Stomach (tissue), 4 donors: ENCODE results near the gene COQ3.

ENCODE experiments used
- POLR2A ChIP-seq, 4 donors: fragments of 450-650 bp; IDR thresholded peaks; one replicate each; pipeline ENCODE4 v1.6.1; 2016; ENCODE audit warnings: antibody characterized with exemption in 4 of 4, control low read depth in 2 of 4, mild to moderate bottlenecking in 1 of 4, moderate library complexity in 1 of 4
- TF ChIP-seq, protein P1 (sequence below), 7 experiments: fragments of 450-650 bp in 4 of 7; fragments of 200-600 bp in 3 of 7; sonication (generic) in 3 of 7; IDR thresholded peaks; one replicate each; pipeline ENCODE4 v1.5.1; 2016 to 2019; ENCODE audit warnings: antibody characterized with exemption in 7 of 7, control low read depth in 2 of 7, mild to moderate bottlenecking in 1 of 7

DNA sequence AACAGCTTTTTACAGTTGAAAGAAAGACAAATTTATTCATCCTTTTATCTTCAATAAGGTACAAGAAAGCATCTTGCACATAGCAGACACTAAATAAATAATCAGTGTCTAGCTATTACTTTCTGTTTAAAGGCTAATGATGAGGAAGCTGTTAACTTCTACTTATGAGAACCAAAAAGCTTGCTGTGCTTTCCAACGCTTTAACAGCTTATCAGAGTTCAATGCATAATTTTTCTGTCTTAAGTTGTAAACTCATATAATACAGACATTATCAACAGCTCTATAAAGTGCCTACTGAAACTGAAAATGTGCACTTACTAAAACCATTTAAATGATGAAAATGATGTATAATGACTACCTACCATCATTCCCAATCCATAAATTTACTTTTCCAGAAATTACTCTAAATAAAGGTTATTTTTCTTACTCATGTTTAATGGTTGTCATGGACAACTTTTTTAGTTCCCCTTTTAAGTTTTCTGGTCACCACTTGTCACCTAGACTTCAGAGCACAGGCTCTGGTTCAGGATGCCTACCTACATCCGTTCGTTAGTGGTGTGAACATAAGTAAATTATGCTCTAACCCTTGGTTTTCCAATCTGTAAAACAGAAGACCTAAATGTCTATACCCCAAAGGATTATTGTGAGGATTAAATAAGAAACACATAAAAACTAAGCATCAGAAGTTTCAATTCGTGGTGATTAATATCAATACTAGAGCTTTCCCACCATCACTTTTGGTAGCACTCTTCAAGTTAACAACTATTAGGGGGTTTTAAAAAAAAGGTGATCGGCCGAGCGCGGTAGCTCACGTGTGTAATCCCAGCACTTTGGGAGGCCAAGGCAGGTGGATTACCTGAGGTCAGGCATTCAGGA lies 23.1 kb upstream of the COQ3 start:
- TF ChIP-seq, protein P1, sequence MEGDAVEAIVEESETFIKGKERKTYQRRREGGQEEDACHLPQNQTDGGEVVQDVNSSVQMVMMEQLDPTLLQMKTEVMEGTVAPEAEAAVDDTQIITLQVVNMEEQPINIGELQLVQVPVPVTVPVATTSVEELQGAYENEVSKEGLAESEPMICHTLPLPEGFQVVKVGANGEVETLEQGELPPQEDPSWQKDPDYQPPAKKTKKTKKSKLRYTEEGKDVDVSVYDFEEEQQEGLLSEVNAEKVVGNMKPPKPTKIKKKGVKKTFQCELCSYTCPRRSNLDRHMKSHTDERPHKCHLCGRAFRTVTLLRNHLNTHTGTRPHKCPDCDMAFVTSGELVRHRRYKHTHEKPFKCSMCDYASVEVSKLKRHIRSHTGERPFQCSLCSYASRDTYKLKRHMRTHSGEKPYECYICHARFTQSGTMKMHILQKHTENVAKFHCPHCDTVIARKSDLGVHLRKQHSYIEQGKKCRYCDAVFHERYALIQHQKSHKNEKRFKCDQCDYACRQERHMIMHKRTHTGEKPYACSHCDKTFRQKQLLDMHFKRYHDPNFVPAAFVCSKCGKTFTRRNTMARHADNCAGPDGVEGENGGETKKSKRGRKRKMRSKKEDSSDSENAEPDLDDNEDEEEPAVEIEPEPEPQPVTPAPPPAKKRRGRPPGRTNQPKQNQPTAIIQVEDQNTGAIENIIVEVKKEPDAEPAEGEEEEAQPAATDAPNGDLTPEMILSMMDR (IDR thresholded peaks at IDR 0.05), result no peak
- TF ChIP-seq POLR2A (IDR thresholded peaks at IDR 0.05), result no peak
